Measurements from ENCODE around the gene TSPAN9. TPM values are rescaled to one million over a fixed set of nuclear protein-coding genes. Genes with fewer than 3 reads are reported as not detected.

The TSPAN9 gene
- total RNA-seq, 6 donors from 2014 or later: 25.2 to 62.9 (median 44.2) TPM

DNA sequence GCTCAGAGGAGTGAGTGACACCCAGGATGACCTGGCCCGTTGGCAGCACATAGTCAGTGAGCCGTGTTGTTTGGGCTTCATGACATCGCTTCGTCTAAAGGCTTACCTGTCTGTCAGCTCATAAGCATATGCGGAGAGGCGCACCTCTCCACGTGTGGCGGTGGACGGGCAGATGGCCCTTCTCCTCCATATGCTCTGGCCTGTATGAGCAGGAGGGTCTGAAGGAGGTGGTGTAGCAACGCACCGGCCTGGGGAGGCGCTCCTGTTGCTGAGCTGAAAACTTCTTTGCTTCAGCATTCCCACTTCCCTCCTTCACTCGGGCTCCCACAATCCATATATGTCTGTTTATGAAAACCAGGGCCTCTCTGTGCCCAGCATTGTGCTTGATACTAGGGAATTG lies 186.1 kb downstream of the TSPAN9 start:
- Histone ChIP-seq H3K27me3 (no peaks in the 10 kb centered on the region), H3K4me1 (peaks cover 0 to 6% (median 2%) of the 10 kb centered on the region in 4 donors), H3K36me3 (peaks cover 0 to 10% (median 0%) of the 10 kb centered on the region in 4 donors), H3K4me3 (no peak overlapping the region), H3K9me3 (no peaks in the 10 kb centered on the region), H3K27ac (no peak overlapping the region)
- DNase-seq: no peak
- ATAC-seq (ENCODE audit: low FRiP score in 2 of 2): no peak
- WGBS, 2 donors: 91 to 93% methylated on average over 13 of the region's 13 CpGs
- TF ChIP-seq POLR2AphosphoS5 (IDR thresholded peaks at IDR 0.05) (no peak), EP300 (IDR thresholded peaks at IDR 0.05) (no peak)
- TF ChIP-seq, protein P1, sequence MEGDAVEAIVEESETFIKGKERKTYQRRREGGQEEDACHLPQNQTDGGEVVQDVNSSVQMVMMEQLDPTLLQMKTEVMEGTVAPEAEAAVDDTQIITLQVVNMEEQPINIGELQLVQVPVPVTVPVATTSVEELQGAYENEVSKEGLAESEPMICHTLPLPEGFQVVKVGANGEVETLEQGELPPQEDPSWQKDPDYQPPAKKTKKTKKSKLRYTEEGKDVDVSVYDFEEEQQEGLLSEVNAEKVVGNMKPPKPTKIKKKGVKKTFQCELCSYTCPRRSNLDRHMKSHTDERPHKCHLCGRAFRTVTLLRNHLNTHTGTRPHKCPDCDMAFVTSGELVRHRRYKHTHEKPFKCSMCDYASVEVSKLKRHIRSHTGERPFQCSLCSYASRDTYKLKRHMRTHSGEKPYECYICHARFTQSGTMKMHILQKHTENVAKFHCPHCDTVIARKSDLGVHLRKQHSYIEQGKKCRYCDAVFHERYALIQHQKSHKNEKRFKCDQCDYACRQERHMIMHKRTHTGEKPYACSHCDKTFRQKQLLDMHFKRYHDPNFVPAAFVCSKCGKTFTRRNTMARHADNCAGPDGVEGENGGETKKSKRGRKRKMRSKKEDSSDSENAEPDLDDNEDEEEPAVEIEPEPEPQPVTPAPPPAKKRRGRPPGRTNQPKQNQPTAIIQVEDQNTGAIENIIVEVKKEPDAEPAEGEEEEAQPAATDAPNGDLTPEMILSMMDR (IDR thresholded peaks at IDR 0.05): no peak

DNA sequence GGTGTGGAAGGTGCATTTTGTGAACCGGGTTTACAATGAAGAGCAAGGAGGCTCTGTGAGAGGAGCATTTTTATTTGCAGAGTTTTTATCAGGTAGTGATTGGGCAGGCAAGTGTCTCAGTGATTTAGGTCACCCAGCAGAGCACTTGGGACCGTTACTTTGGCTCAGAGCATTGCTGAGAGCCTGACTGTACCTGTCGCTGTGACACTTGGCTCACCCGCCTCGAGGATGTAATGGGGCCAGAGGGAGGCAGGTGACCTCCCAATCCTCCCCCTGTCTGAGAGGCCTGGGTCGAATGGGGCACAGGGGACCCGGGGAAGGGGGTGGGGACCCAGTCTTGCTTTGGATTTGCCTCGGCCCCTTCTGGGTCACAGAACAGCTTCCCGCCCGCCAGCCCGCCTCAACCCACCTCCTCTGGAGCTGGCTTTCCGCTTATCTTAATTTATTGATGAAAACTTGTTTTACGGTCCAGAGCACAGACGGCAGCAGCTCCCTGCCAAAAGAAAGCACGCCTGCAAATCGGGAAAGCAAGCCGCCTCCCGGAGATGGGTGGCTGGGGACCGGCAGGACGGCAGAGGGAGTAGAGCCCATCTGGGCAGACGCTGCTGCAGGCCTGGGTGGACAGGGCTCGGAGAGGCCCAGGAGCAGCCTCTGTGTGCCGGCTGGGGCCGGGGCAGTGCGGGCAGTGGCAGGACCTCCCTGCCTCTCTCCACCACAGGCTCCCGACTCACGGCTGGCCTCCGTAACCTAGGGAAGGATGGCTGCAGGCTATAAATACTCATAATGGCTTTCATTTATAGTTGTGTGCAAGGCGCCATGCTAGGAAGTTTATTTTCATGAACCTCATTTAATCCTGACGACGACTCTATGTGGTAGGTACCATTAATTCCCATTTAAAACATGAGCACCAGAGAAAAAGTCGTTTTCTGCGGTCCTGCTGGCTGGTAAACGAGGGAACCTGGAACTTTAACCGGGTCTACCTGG lies 187.1 kb downstream of the TSPAN9 start:
- peak in 1 of 2 donors; percentile 78 for DNase-seq

DNA sequence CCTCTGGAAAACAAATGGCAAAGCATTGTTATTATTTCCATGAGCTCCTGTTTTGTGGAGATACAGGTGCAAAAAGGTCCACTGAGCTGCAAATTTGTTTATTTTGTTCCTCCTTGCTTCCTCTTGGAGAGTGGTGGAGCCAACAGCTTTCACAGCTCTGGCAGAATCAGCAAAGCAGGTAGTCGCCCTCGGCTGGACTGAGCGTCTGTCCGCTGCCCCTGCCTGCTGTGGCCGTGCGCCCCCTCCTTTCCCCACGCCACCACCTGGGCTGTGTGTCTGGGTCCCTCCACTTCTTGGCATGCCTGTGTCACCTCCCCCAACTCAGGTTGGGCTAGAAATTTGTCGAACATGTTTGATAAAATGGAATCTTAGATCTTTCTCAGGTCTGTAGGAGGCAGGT lies 188.2 kb downstream of the TSPAN9 start:
- WGBS, 2 donors: 94 to 99% methylated on average over 8 of the region's 8 CpGs
- no peak overlapping the region for H3K4me3 ChIP-seq
- H3K27ac ChIP-seq: no peak overlapping the region
- no peak for ATAC-seq (ENCODE audit: low FRiP score in 2 of 2)
- peaks cover 0 to 6% (median 2%) of the 10 kb centered on the region in 4 donors for H3K4me1 ChIP-seq
- peaks cover 0 to 10% (median 0%) of the 10 kb centered on the region in 4 donors for H3K36me3 ChIP-seq
- no peak for DNase-seq
- no peaks in the 10 kb centered on the region for H3K9me3 ChIP-seq
- no peaks in the 10 kb centered on the region for H3K27me3 ChIP-seq
- no peak for TF ChIP-seq EP300 (IDR thresholded peaks at IDR 0.05)
- no peak for TF ChIP-seq POLR2A (IDR thresholded peaks at IDR 0.05)
- no peak for TF ChIP-seq POLR2AphosphoS5 (IDR thresholded peaks at IDR 0.05)
- TF ChIP-seq, protein P1 (IDR thresholded peaks at IDR 0.05): no peak

More for the DNA sequence above, 187.1 kb downstream of the TSPAN9 start:
- no peak for ATAC-seq (ENCODE audit: low FRiP score in 2 of 2)
- no peak overlapping the region for H3K27ac ChIP-seq
- no peaks in the 10 kb centered on the region for H3K27me3 ChIP-seq
- H3K9me3 ChIP-seq: no peaks in the 10 kb centered on the region
- H3K4me1 ChIP-seq: peaks cover 0 to 6% (median 2%) of the 10 kb centered on the region in 4 donors
- WGBS, 2 donors: 89 to 90% methylated on average over 34 to 35 of the region's 35 CpGs
- TF ChIP-seq POLR2AphosphoS5 (IDR thresholded peaks at IDR 0.05) (no peak), EP300 (IDR thresholded peaks at IDR 0.05) (no peak), POLR2A (IDR thresholded peaks at IDR 0.05) (no peak)
- TF ChIP-seq, protein P1 (IDR thresholded peaks at IDR 0.05): no peak
- H3K36me3 ChIP-seq: peaks cover 0 to 10% (median 0%) of the 10 kb centered on the region in 4 donors
- no peak overlapping the region for H3K4me3 ChIP-seq

DNA sequence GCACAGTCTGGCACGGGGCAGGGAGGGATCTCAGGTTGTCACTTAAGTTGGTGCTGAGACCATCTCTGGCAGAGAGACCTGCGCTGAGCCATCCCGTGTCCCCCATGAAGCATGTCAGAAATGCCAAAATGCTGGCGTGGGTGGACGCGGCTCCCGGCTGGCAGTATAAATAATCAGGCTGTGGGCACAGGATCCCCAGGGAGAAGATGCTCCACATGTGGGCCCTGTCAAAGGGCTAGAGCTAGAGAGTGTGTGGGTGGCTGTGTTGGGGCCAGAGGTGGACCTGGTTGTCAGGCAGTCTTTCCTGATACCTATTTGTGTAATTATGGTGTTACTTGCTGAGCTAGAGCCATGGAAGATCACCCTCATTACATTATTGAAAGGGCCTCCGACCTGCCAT lies 189.5 kb downstream of the TSPAN9 start:
- Histone ChIP-seq H3K36me3 (peaks cover 0 to 10% (median 0%) of the 10 kb centered on the region in 4 donors), H3K27me3 (no peaks in the 10 kb centered on the region), H3K4me3 (no peak overlapping the region), H3K9me3 (no peaks in the 10 kb centered on the region), H3K4me1 (peaks cover 0 to 6% (median 2%) of the 10 kb centered on the region in 4 donors), H3K27ac (no peak overlapping the region)
- ATAC-seq (ENCODE audit: low FRiP score in 2 of 2) (no peak), DNase-seq (no peak)
- TF ChIP-seq EP300 (IDR thresholded peaks at IDR 0.05) (no peak), POLR2A (IDR thresholded peaks at IDR 0.05) (no peak), POLR2AphosphoS5 (IDR thresholded peaks at IDR 0.05) (no peak)
- TF ChIP-seq, protein P1 (IDR thresholded peaks at IDR 0.05): no peak
- WGBS, 2 donors: 83 to 93% methylated on average over 7 to 8 of the region's 8 CpGs
